CD4-positive, alpha-beta T cell (primary cell): ENCODE measurements around the gene IFNGR2. TPM values are rescaled to one million over a fixed set of nuclear protein-coding genes. Genes with fewer than 3 reads are reported as not detected.

ENCODE experiments used
- ATAC-seq: fragments of 200-7000 bp; cut with Tn5 transposase; one replicate; pipeline ENCODE4 v1.10.0; 2022; ENCODE audit warnings: mild to moderate bottlenecking; ENCODE audit not compliant: poor library complexity
- CTCF ChIA-PET: fragments of 350-600 bp; sonication (Branson Sonifier 250); formaldehyde crosslinking; loops from one replicate; lab custom pipeline; 2021; ENCODE audit warnings: antibody characterized with exemption, inconsistent platforms; lab: Charles Lee
- POLR2A ChIA-PET: fragments of 350-600 bp; sonication (Branson Sonifier 250); formaldehyde crosslinking; loops from one replicate; lab custom pipeline; 2021; ENCODE audit warnings: antibody characterized with exemption, inconsistent platforms; lab: Charles Lee
- DNase-seq, 14 experiments: peaks; one replicate each; pipeline ENCODE4 v3.0.0-alpha.2; 2013 to 2020; ENCODE audit warnings: mixed read lengths in 2 of 14
- H3K27ac ChIP-seq, 2 donors: one replicate each; pipeline versions ENCODE4 v1.5.1 to v1.7.0; 2013; ENCODE audit warnings: low read length in 2 of 2, low read depth in 1 of 2, mild to moderate bottlenecking in 1 of 2
- H3K27me3 ChIP-seq, 2 experiments: 1 replicate in 1 of 2; 2 replicates in 1 of 2; pipeline versions ENCODE4 v1.6.1 to v1.7.0; 2013; ENCODE audit warnings: low read length in 2 of 2, control low read depth in 1 of 2, mild to moderate bottlenecking in 1 of 2, moderate library complexity in 1 of 2; ENCODE audit not compliant: insufficient read depth in 2 of 2, control insufficient read depth in 1 of 2
- H3K36me3 ChIP-seq: one replicate; pipeline ENCODE4 v1.6.1; 2013; ENCODE audit warnings: low read length, control low read depth; ENCODE audit not compliant: insufficient read depth
- H3K4me1 ChIP-seq: one replicate; pipeline ENCODE4 v1.6.1; 2013; ENCODE audit warnings: low read length, control low read depth; ENCODE audit not compliant: insufficient read depth
- H3K4me3 ChIP-seq: one replicate; pipeline ENCODE4 v1.5.1; 2013; ENCODE audit warnings: mild to moderate bottlenecking, low read length, moderate library complexity
- H3K9me3 ChIP-seq, 2 experiments: 1 replicate in 1 of 2; 2 replicates in 1 of 2; pipeline versions ENCODE4 v1.6.1 to v1.7.0; 2013; ENCODE audit warnings: low read length in 2 of 2, mild to moderate bottlenecking in 2 of 2, control low read depth in 1 of 2, moderate library complexity in 1 of 2; ENCODE audit not compliant: control insufficient read depth in 1 of 2, insufficient read depth in 1 of 2
- H3K27ac Mint-ChIP-seq: one replicate; pipeline ENCODE4 v1.8.0; 2020; ENCODE audit warnings: mixed read lengths
- H3K27me3 Mint-ChIP-seq: one replicate; pipeline ENCODE4 v1.8.0; 2021; ENCODE audit warnings: mixed read lengths
- H3K36me3 Mint-ChIP-seq: one replicate; pipeline ENCODE4 v1.8.0; 2021; ENCODE audit warnings: low read depth, mixed read lengths
- H3K4me1 Mint-ChIP-seq: one replicate; pipeline ENCODE4 v1.8.0; 2021; ENCODE audit warnings: low read depth, mixed read lengths
- H3K4me3 Mint-ChIP-seq: one replicate; pipeline ENCODE4 v1.8.0; 2020; ENCODE audit warnings: mild to moderate bottlenecking, mixed read lengths
- H3K9me3 Mint-ChIP-seq: one replicate; pipeline ENCODE4 v1.8.0; 2020; ENCODE audit warnings: mixed read lengths
- intact Hi-C, 2 experiments: fragments of 100-400 bp; cut with DNase I in 1 of 2; cut with micrococcal nuclease in 1 of 2; formaldehyde crosslinking; loops; one replicate each; pipeline versions ENCODE4 v1.15.1 to v1.9.0; 2023 to 2025; cut with DNase I, micrococcal nuclease
- total RNA-seq, 174 experiments: library from RNA in 2 of 174; stranded (reverse) in 2 of 174; gene quantifications; one replicate each; pipeline ENCODE4 v1.2.3 and lab custom pipeline; 2021 to 2026
- TF ChIP-seq, protein P1 (sequence below): fragments of 200-600 bp; IDR thresholded peaks from one replicate; pipeline ENCODE4 v1.8.0; 2022; ENCODE audit warnings: antibody characterized with exemption, mild to moderate bottlenecking

IFNGR2 gene
- total RNA-seq, 2 experiments from 2014 or later, result 14.6 to 17.7 TPM

DNA sequence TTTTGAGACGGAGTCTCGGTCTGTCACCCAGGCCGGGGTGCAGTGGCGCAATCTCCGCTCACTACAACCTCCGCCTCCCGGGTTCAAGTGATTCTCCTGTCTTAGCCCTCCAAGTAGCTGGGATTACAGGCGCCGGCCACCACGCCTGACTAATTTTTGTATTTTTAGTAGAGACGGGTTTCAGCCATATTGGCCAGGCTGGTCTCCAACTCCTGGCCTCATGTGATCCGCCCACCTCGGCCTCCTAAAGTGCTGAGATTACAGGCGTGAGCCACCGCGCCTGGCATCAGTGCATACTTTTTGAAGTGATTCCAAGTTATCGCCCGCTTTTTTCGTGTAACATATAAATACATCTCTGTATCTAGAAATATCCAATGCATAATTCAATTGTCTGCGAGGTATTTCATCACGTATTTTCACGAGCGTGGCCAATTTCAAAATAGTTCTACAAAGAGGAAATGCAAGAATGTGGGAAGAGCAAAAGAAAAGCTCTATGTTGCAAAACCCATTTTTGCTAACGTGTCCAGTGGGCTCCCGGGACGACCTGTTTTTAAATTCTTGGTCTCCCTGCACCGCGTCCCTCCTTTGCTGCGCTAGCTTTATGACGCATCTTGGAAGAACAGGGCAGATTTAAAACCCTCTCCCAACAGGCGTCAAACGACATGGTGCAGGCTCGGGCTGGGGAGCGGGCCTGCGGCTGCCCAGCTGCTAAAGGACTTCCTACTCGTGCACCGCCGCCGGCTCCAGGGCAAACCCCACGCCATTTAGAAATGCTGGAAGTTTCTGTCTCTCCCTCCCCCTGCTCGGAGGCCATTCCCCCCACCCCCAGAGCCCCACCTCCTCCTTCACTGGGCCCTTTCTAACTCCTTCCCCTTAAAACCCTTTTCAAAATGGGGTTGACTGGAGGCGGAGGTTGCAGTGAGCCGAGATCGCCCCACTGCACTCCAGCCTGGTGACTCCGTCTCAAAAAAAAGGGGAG lies 923 bp upstream of the IFNGR2 start:
- POLR2A ChIA-PET, result interaction anchor here (0.7 to 2.5 kb wide), 5 partner anchors 11 to 78 kb away, joined by 3 to 23 read pairs (median 4); partner anchors contain the start of gene IFNAR1
- CTCF ChIA-PET, result interaction anchor here (0.7 to 1.4 kb wide), 2 partner anchors 39 to 41 kb away, joined by 3 to 9 read pairs; no protein-coding TSS in a partner anchor
- H3K36me3 ChIP-seq, result no peaks in the 10 kb centered on the region
- Mint-ChIP-seq H3K9me3 (no peaks in the 10 kb centered on the region), H3K4me1 (peaks cover 35% of the 10 kb centered on the region), H3K4me3 (peak overlapping the region; percentile 93), H3K36me3 (peaks cover 5% of the 10 kb centered on the region), H3K27me3 (no peaks in the 10 kb centered on the region), H3K27ac (peak overlapping the region; percentile 87)
- H3K4me1 ChIP-seq, result peaks cover 38% of the 10 kb centered on the region
- H3K9me3 ChIP-seq, result no peaks in the 10 kb centered on the region
- DNase-seq (peak in 8 of 14 experiments; percentile 2 to 78 (median 26)), ATAC-seq (peak; percentile 58)
- intact Hi-C loops, result loop anchor here (2.0 to 5.0 kb wide), 3 partner anchors 17 to 40 kb away; no protein-coding TSS in a partner anchor
- TF ChIP-seq, protein P1, sequence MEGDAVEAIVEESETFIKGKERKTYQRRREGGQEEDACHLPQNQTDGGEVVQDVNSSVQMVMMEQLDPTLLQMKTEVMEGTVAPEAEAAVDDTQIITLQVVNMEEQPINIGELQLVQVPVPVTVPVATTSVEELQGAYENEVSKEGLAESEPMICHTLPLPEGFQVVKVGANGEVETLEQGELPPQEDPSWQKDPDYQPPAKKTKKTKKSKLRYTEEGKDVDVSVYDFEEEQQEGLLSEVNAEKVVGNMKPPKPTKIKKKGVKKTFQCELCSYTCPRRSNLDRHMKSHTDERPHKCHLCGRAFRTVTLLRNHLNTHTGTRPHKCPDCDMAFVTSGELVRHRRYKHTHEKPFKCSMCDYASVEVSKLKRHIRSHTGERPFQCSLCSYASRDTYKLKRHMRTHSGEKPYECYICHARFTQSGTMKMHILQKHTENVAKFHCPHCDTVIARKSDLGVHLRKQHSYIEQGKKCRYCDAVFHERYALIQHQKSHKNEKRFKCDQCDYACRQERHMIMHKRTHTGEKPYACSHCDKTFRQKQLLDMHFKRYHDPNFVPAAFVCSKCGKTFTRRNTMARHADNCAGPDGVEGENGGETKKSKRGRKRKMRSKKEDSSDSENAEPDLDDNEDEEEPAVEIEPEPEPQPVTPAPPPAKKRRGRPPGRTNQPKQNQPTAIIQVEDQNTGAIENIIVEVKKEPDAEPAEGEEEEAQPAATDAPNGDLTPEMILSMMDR, result no peak
- peak overlapping the region; percentile 49 for H3K4me3 ChIP-seq
- peak overlapping the region in 1 of 2 donors; percentile 56 for H3K27ac ChIP-seq
- H3K27me3 ChIP-seq, result no peaks in the 10 kb centered on the region

DNA sequence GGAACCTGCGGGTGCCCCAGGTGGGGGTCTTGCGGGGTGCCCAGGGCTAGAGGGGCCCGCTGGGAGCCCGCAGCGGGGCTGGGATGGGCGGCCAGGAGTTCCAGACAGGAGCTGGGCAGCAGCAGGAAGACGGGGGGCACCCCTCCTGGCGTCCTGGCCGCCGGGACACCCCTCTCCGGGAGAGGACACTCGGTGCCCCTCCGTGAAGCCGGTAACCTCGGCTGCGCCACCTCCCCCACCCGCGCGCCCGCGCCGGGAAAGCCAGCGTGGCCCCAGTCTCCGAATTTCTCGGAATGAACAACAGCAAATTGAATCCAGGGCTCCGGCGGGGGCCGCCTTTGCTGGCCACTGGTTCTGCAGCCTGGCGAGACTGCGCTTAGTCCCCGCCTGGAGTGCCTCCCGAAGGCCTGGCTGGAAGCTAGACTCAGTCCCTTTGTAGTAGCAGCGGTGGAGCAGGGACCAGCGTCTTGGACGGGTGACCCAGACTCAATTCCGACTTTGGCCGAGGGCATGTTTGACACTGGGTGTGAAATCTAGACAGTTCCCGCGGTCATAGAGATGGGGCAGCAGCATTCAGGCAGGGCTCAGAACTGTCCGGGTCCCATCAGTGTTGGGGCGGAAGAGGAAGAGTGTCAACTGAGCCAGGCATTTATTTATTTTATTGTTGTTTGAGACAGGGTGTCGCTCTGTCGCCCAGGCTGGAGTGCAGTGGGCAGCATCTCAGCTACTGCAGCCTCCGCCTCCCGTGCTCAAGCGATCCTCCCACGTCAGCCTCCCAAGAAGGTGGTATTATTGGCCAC lies 773 bp downstream of the IFNGR2 start:
- DNase-seq (peak in 10 of 14 experiments; percentile 8 to 45 (median 32)), ATAC-seq (peak; percentile 33)
- TF ChIP-seq, protein P1, result no peak
- Mint-ChIP-seq H3K27me3 (no peaks in the 10 kb centered on the region), H3K4me1 (peaks cover 47% of the 10 kb centered on the region), H3K4me3 (peak overlapping the region; percentile 96), H3K36me3 (peaks cover 10% of the 10 kb centered on the region), H3K27ac (peak overlapping the region; percentile 84), H3K9me3 (no peaks in the 10 kb centered on the region)
- Histone ChIP-seq H3K4me1 (peaks cover 38% of the 10 kb centered on the region), H3K9me3 (no peaks in the 10 kb centered on the region), H3K27me3 (no peaks in the 10 kb centered on the region), H3K27ac (peak overlapping the region in 1 of 2 donors; percentile 65), H3K4me3 (peak overlapping the region; percentile 82), H3K36me3 (no peaks in the 10 kb centered on the region)
- ChIA-PET CTCF (interaction anchor here (1.0 to 2.8 kb wide), 2 partner anchors 43 to 202 kb away, joined by 3 to 19 read pairs; no protein-coding TSS in a partner anchor), POLR2A (interaction anchor here (0.5 to 3.1 kb wide), 6 partner anchors 9 to 79 kb away, joined by 3 to 28 read pairs (median 8); partner anchors contain the start of genes IFNAR1 and TMEM50B)
- intact Hi-C loops, result loop anchor here (2.0 to 5.0 kb wide), 4 partner anchors 19 to 43 kb away; no protein-coding TSS in a partner anchor

DNA sequence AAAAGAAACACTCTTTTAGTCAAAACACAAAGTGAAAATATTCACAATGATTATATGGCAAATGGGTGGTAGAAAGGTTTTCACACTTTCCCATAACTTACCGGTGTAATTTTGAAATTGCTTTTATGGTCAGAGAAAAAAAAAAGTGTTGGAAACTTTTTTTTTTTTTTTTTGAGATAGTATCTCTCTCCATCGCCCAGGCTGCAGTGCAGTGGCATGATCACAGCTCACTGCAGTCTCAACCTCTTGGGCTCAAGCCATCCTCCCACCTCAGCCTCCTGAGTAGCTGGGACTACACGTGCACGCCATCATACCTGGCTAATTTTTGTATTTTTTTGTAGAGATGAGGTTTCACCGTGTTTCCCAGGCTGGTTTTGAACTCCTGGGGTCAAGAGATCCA lies 3.3 kb downstream of the IFNGR2 start:
- Histone ChIP-seq H3K9me3 (no peaks in the 10 kb centered on the region), H3K27me3 (no peaks in the 10 kb centered on the region), H3K27ac (no peak overlapping the region), H3K4me1 (peaks cover 41% of the 10 kb centered on the region), H3K4me3 (no peak overlapping the region), H3K36me3 (peaks cover 8% of the 10 kb centered on the region)
- H3K9me3 Mint-ChIP-seq, result no peaks in the 10 kb centered on the region
- H3K27me3 Mint-ChIP-seq, result no peaks in the 10 kb centered on the region
- TF ChIP-seq, protein P1, result no peak
- ChIA-PET POLR2A (interaction anchor here (0.6 to 3.1 kb wide), 4 partner anchors 45 to 207 kb away, joined by 3 to 28 read pairs (median 4); partner anchors contain the start of genes IFNAR1 and TMEM50B), CTCF (interaction anchor here (1.1 to 2.8 kb wide), 2 partner anchors 29 to 45 kb away, joined by 3 to 19 read pairs; no protein-coding TSS in a partner anchor)
- intact Hi-C loops, result no loop called here
- H3K4me3 Mint-ChIP-seq, result peak overlapping the region; percentile 96
- peaks cover 19% of the 10 kb centered on the region for H3K36me3 Mint-ChIP-seq
- H3K27ac Mint-ChIP-seq, result peak overlapping the region; percentile 84
- DNase-seq, result no peak
- peaks cover 53% of the 10 kb centered on the region for H3K4me1 Mint-ChIP-seq
- no peak for ATAC-seq
